HG03439 (cell line): ENCODE data around the gene MAPKAPK2.
A peak's percentile ranks its signal among the peaks of the same experiment; 100 is the strongest.
"Not testable (repeated sequence)": the region's sequence is repeated elsewhere in the genome, so short reads cannot be mapped to it uniquely, and the experiment has no call there.

Experiments
- ATAC-seq: cut with Tn5 transposase; IDR thresholded peaks from one replicate; pipeline ENCODE4 v1.9.1; 2021; ENCODE audit warnings: mild to moderate bottlenecking, moderate library complexity; ENCODE audit not compliant: unreplicated experiment

MAPKAPK2 gene

DNA sequence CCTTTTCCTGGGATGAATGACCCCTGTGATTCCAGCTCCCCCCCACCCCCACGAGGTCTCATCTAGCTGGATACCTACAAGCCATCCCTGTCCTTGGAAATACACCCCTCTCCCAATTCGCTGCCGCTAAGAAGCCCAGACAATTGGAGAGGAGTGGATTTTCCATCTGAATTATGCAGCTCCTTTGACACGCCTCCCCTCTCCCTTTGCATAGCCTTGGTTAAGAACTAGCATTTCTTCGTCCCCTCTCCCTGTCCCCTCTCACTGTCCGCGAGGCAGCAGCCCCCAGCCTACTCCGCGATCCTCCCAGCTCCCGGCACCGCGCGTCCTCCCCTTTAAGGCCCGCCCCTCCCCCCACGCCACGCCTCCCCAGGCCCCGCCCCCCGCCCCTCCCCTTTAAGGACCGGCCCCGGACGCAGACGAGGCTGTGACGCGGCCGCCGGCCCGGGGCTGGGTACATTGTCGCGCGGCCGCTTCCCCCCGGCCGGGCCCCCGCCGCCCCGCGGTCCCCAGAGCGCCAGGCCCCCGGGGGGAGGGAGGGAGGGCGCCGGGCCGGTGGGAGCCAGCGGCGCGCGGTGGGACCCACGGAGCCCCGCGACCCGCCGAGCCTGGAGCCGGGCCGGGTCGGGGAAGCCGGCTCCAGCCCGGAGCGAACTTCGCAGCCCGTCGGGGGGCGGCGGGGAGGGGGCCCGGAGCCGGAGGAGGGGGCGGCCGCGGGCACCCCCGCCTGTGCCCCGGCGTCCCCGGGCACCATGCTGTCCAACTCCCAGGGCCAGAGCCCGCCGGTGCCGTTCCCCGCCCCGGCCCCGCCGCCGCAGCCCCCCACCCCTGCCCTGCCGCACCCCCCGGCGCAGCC, at the start of gene MAPKAPK2:
Gene MAPKAPK2 (plus strand): TSS at position 428 of the 856 bp plus-strand sequence. CDS start 325 bp downstream, at position 753.
- ATAC-seq = peak; percentile 33

DNA sequence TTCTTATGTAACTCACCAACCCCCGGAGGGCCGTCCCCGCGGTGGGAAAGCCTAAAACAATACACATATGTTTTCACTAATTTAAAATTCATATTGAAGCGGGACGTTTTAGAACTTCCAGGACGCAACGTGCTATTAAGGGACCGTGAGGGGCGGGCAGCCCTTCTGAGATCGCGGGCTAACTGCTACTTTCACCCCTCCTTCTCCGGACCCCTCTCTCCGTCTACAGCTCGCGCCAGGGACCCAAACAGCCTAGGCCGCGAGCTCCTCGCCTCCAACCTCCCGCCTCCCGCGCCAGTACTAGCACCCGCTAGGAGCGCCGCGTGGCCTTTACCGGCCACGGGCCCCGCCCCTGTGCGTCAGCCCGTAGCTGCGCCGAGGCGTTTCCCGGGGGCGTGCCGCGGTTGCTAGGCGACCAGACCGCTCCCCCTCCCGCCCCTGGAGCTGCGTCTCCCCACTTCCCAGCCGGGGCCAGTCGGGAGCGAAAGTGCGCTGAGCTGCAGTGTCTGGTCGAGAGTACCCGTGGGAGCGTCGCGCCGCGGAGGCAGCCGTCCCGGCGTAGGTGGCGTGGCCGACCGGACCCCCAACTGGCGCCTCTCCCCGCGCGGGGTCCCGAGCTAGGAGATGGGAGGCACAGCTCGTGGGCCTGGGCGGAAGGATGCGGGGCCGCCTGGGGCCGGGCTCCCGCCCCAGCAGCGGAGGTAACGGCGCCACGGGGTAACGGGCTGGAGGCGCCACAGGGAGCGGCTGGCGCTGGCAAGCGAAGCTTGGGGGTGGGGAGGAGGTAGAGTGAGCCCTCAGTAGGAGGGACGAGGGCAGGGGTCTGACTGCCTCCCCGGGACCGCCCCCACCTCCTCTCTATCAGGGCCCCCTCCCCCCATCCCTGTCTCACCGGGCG, 49.4 kb upstream of the MAPKAPK2 start, which contains the start of gene DYRK3:
Gene DYRK3 (plus strand): TSS at position 457 of the 898 bp plus-strand sequence. CDS start 168 bp downstream, at position 625.
- ATAC-seq = peak; percentile 91

DNA sequence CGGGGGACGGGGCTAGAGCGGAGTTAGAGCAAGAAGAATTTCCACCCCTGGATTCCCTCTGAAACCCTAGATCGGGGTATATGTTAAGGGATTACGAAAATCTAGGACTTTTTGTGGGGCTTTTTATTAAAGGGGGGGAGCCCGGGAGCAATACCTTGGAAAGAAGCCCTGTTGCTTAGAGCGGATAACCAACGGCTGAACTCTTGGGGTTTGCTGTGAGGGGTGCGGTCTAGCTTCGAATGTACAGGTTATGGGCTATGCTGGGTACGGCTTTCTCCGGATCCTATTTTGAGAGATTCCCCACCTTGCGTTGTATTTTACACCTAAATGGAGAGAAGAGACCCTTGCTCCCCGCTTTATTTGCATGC, 48.7 kb upstream of the MAPKAPK2 start:
- ATAC-seq = peak; percentile 15

DNA sequence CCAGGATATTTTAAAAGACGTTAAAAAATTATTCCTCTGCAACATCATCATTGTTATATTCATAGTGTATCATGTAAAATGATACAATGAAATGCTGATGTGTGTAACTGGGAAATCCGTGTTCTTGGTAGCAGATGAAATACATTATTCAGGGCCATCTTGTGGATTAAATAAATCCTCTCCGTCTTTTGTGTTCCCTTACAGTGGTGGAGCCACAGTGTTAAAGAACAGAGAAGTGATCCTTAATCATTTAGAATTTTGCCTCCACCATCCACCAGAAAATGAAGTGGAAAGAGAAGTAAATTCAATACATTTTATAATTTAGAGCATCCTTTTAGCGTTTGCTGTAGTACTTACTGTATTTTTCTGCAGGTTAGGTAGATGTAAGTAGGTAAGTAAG, 48.0 kb upstream of the MAPKAPK2 start:
- ATAC-seq = no peak

DNA sequence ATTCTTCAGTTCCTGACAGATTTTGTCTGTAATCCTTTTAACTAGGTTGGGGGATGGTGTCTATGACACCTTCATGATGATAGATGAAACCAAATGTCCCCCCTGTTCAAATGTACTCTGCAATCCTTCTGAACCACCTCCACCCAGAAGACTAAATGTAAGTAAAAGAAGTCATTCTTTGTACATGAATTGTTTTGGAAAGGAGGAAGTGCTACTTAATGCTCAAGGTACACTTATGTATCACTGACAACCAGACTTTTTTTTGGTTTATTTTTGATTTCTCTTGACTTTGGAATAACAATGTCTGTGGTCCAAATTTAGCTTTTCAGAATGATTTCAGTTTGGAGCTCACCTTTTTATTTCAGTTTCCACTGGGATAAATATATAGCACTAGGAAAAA, 47.1 kb upstream of the MAPKAPK2 start:
- ATAC-seq = no peak

DNA sequence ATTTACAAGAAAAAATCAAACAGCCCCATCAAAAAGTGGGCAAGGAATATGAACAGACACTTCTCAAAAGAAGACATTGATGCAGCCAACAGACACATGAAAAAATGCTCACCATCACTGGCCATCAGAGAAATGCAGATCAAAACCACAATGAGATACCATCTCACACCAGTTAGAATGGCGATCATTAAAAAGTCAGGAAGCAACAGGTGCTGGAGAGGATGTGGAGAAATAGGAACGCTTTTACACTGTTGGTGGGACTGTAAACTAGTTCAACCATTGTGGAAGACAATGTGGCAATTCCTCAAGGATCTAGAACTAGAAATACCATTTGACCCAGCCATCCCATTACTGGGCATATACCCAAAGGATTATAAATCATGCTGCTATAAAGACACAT, 42.6 kb upstream of the MAPKAPK2 start:
- not testable (repeated sequence) for ATAC-seq

DNA sequence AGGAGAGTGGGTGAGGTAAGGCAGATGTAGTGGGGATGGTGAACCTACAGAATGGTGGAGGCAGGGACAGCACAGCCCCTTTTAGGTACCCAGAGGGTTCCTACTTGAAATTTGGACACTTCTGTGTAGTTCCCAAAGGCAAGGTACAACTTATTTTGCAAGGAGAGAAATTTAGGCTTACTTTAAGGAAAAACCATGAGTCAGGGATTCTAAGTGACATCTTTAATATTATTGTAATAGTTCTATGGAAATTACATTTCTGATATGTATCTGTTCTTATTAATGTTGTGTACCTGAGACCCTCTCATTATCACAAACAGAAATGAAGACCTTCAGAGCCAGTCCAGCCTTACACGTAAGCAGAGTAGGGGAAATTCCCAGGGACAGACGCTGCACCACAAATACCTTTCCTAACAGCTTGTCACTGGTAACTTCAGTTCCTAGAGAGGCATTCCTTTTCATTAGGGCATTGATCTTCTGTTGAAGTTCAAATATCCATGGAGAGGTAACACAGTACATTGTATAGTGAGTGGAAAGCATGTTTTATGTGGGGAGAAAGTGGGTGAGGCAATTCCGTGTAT, 41.5 kb upstream of the MAPKAPK2 start:
- ATAC-seq = no peak

DNA sequence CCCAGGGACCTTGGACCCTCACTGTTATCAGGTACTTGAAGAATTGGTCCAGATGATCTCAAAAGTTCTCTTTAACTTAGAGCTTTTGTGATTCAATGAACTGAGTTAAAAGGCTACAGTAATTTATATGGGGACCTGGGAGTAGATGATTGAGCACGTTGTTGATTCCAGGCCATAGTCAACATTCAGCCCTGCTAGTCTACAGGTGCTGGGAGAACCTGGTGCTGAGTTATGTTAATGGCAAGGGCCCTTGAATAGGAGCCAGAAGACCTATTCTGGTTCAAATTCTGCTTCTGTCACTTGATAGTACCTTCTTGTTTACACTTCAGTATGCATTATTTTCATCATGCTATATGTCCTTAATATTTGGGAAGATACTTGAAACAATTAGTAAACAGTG, 38.2 kb upstream of the MAPKAPK2 start:
- ATAC-seq = no peak

DNA sequence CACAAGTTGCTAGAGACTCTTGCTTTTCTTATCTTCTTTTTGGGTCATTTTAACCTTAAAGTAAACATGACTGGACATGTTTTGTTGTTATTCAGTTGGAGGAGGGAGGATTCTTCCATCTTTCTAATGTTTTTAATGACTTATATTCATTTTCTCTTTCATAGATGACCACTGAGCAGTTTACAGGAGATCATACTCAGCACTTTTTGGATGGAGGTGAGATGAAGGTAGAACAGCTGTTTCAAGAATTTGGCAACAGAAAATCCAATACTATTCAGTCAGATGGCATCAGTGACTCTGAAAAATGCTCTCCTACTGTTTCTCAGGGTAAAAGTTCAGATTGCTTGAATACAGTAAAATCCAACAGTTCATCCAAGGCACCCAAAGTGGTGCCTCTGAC, 37.5 kb upstream of the MAPKAPK2 start:
- no peak for ATAC-seq

DNA sequence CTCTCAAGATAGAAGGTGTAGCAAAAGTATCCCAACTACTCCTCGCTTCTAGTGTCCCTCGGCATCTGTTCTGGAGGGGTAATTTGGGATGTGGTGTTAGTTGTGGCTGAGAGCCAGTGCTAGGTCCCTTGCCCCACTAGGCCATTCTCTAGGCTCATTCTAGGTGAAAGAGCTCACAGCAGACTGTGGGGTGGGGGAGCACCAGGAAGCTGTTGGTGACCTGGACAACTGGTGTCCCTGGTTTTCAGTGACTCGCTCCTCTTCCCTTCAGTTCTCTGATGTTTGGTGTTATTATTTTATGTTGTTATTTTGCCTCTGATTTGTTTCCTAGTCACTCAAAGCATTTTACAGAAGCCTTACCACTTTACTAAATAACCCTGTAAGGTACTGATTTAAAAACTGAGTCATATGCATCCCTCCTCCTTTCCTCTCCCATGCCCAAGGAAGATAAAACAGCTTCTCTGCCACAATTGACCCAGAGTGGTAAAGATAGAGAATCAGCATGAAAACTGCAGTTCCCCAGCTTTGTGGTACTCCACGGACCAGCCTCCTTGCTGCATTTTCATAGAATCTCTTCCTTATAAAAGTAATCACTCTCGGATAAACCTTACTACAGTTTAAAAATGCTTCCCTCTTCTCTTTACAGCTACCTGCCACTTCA, 35.3 kb upstream of the MAPKAPK2 start:
- no peak for ATAC-seq

DNA sequence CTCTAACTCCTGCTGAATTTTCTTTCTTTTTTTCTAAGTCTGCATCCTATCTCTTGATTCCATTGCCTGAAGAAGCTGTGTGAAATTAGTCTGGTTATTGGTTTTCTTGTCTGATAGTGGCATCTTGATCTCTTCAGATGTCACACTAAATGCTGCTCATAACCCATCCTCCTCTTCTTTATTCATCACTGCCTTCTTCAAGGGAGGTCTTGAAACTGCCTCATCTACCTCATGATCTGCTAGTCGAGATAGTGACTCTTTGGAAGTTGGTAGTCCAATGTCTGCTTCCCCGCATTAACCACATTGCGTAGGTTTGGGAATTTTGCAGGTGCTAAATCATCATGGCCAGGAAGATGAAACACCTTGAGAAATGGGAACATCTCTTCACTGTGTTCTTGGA, 33.7 kb upstream of the MAPKAPK2 start:
- ATAC-seq = no peak

DNA sequence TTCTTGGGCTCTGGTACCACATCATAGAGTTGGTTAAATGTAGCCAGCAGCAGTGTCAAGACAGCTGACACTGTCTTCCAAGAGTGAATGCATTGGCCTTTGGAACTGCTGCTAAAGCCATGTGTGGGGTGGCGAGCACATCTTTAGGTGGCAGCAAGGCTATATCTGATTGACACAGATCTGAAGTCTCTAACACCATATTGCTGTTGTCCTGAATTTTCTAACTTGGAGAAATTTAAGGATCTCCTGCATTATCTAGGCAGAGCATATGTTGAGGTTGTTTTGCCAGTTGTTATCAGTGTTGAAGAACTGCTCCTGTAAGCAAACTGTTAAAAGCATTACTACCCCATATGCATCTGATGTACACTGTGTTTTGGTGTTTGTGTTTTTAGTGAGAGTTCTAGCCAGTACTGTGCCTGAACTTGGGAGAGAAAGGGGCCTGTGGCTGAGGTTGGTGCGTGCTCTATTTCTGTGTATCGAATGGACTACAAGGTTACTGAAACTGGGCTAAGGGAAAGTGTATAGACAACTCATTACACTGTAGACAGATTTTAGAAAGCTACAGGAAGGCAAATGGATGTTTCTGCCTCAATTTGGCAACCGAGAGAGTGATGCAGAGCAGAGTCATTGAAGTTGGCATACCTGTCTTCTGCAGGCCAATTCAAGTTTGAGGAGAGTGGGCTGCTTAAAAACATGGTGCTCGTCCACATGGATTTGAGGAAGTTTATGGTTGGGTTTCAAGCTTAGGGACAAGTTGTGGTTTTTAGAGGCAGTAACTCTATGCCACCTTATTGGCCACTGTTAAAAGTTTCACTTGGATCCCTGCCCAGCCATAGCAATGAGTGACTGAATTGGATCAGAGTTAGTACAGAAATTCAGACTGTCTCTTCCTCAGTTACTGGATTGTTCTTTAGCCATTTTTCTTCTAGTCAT, 32.5 kb upstream of the MAPKAPK2 start:
- ATAC-seq = no peak

DNA sequence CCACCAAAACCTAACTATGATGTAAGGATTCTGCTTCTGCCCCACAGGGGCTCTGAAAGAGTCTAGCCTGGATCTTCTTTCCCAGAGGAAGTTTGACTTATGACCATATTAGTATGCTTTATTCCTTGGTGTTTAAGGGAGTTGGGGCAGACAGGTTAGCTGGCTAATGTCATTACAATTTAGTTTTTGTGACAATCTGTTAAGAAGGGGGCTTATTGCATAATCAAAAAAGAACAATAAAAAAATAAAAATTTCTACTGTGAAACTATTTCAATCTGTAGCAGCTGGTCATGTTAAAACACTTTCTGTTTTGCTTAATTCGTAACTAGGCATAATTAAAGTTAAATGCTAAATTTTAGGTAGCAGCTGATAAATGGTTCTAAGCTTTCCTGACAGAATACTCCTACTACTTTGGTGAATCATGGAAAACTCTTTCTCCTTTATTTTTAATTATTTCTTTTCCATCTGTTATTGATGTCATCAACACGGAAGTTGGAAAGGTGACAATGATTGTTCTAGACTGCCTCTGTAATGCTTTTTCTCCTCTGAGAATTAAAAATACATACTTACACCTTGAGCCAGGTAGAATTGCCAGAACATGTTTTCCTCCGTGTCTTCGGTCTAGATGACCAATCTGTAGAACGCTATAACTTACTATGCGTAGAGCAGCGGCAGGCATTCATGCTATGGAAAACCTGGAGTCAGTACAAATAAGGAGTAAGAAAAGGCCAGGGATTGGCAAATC, 30.8 kb upstream of the MAPKAPK2 start:
- ATAC-seq = no peak

DNA sequence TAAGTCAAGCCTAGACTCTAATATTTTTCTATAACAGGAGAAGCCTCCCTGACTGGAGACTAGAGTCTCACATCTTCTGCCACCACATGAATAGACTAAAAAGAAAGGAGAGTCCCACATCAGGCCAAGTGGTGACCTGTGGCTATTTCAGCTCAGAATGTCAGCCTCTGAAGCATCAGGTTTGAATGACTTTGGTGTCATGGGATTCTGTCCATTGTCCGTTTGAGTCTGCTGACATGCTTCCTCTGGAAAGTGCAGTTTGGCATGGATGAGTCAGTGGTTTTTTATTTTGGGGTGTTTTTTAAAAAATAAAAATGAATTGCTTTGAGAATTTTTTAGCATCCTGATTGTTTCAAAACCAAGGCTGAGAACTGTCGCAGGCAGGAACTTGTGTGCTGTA, 29.9 kb upstream of the MAPKAPK2 start:
- no peak for ATAC-seq

DNA sequence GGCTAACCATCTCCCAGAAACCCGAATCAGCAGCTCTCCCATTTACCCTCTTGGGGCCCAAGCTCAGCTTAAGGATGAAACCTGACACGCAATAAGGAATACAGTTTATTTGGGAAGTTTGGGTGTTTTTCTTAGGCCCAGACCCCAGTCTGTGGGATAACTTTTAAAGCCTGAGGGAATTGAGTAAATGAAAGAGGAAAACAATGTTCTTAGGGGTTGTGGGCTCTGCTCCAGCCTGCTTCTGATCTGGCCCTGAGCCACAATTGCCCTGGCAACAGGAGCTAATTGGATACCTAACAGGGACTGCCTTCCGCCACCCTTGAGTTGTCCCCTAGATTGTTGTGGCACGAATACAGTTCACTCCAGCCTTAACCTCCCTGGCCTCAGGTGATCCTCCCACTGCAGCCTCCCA, 29.2 kb upstream of the MAPKAPK2 start:
- ATAC-seq = no peak

DNA sequence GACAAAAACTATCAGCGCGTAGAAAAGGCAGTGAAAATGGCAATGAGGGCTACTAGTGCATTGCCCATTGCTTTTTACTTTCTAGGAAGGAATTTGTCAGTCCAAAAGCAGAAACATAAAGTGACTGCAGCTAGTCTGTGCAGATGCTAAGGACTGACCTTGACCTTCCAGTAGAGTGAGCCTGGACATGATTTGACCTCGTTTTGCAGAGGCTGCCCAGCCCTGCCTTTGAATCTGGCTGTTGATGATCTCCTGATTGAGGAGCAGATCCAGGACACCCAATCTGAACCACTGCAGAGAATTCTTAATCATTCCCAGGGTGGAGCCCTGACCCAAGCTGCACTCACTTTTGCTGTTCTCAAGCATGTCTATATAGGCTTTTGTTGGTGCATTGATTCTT, 27.8 kb upstream of the MAPKAPK2 start:
- ATAC-seq = no peak

DNA sequence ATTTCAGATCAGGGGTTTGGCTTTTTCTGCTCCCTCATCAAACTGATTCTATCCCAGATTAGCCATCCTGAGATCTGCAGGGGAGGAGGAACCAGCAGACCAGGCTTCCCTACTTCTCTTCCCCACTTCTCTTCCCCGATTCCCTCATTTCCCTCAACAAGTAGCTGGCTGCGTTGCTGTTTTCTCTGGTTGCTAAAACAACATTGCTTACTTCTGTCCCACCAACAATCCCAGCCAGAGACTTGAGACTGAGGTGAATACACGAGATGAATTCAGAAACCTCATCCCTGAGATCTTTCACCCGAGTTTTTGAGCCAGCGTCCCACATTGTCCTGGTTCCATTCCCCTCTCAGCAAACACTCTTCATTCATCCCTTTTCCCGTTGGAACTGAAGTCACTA, 27.0 kb upstream of the MAPKAPK2 start:
- no peak for ATAC-seq

DNA sequence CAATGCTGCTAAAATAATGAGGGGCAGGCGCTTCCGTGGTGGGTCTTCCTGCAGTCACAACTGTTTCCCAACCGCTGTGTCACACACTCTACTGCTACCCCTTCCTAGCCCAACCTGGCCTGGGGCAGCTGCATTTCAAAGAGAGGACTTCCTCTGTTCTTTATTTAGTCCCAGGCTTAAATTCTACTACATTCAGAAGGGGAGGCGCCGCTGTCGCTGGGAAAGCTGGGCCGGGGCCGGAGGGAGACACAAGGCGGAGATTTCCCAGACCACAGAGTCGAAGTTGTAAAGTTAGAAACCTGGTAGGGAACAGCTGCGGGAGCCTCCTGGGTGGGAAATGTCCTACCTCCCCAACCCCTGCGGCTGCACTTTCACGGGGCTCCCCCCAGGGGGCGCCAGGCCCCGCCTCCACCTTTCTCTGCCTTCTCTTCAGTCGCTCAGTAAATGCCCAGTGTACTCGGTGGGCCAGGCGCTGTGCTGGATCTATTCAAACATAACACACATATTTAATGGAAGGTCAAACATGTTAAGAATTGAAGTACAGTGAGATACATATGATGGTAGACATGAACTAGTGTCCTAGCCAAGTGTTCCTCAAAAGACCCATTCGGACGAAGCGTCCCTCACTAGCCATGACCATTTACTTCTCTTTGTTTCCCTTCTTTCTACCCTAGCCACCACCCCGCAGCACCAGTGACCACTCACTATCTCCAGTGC, 26.3 kb upstream of the MAPKAPK2 start:
- ATAC-seq = no peak

DNA sequence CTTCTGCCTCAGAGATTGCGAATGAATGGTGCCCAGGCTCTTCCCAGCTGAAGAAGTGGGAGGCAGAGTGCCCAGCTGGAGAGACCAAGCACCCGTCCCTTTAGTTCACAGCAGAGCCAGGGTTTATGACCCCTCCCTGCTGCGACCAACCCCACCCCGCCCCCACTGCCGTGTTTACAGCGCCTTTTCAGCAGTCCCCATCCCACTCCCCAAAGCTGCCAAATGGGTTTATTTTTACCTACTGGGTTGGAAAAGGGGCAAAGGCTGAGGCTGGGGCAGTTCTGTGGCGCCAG, 25.8 kb upstream of the MAPKAPK2 start:
- ATAC-seq = no peak
